Stimulated activated CD8-positive, alpha-beta memory T cell treated with anti-CD3 and anti-CD28 coated beads, Interleukin-12 subunit alpha, Interleukin-12 subunit beta, amount 100 ng/mL, for 24 hours (primary cell): ENCODE data around the gene FIGN.

Experiments
- DNase-seq: peaks from one replicate; pipeline ENCODE4 v3.0.0-alpha.2; 2020; ENCODE audit errors: extremely low read depth

The FIGN gene

DNA sequence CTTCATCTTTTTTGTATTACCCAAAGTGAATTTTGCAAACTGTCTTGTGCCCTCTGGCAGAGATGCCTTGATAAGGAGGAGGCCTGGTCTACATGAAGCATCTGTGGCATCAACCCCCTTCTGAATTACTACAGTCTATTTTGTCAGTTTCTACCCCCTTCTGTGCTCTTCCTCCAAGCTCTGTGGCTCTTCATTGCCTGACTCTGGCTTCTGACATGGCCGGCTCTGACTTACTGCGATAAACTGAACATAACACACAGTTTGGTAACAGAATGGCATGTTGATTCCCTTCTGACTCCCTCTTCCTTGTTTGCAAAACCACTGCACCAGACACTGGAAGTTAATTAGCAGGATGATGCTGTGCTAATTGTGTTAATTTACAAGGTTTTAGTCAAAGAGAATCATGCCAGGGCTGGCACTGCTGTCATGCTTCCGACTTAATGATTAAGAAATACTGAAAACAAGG, 122.5 kb downstream of the FIGN start:
- no peak for DNase-seq

DNA sequence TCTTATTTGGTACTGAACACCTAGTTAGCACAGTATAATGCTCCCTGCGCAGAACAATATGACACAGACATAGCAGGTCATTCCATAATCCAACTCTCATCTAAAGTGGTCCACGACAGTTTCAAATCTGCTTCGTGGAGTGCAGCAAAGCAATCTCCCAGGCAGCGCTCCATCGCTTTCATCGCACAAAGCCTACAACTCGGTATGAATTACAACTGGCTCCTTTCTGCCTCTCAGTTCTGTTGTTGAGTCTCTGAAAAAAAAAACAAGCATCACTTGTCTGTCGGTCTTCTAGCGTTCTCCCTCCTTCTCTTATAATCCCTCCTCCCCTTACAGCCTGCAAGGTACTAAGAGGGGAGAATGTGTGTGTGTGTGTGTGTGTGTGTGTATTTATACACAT, 123.5 kb downstream of the FIGN start:
- no peak for DNase-seq

DNA sequence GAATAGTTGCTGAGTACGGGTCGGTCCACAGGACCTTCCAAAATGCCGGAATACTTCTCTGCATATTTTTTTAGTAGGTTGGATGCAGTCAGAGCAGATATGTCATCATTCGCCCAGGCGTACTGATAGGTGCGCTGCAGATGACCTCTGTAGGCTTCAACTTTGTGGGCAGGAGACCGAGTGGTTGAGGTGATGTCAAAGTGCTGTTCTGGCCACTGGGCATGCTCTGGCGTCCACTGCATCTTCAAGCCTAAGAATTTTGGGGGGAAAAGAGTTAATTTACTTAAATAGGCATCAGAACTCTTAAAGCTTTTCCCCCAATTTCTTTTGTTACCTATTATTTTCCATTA, 124.3 kb downstream of the FIGN start:
- DNase-seq, result no peak

DNA sequence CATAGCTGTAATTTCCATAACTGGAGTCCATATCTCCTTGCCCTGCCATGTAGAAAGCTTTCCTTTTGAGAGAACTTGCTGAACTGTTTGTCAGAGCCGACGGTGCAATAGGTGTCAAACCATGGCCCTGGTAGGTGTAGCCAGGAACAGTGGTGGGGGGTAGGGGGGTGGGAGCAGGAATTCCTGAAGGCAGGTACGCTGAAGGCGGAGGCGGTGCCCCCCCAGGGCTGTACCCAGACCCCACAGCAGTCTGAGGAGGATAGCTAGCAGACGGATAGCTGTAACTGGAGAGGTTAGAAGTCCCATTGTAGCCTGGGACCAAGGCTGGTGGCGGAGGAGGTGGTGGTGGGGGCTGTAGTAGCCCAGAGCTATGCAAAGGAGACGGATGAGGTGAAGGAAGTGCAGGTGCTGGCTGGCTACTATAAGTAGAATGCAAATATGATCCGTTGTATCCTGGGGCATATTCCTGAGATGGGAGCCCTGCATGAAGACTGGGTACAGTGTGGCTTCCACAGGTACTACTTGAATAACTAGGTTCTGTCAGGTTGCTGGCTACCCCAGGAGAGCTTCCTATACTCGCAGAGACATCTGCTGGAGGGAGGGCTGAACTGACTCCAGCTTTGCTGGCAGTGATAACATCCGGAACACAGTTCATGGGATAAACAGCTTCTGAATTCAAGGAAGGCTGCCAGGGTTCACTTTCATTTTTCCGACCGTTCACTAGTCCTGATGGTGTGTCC, 124.8 kb downstream of the FIGN start:
- no peak for DNase-seq

DNA sequence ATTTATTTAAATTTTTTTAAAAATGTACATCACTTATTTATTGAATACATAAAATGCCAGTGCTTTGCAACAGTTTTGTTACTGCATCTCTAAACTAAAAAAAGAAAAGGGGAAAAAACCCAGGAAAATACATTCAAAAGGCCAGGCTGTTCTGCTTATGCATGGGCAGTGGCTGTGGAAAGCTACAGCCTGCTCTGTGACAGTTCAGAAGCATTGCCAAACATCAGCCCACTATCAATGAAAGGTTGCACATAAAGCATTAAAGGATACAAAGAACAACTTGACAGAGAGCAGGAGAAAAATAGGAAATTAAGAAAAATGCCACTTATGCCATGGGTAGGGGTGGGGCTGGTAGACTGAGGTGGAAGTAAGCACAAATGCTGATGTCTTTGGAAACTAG, 128.2 kb downstream of the FIGN start:
- DNase-seq, result no peak

DNA sequence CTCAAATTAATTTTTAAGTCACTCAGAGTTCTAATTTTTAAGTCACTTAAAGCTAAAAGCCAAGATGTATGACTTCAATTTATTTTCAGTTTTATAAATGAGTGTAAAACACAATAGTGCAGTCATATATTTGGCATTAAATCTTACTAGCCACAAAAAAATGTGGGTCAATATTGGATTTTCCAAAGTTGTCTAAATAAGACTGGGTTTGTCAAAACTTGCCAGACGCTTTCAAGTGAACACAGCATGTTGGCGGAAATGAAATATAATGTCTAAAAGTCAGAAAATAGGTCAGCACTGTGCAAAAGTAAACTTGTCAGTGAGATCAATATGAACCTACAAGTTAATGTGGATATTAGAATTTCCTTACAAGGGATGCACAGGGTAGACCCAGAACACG, 128.9 kb downstream of the FIGN start:
- DNase-seq, result no peak

DNA sequence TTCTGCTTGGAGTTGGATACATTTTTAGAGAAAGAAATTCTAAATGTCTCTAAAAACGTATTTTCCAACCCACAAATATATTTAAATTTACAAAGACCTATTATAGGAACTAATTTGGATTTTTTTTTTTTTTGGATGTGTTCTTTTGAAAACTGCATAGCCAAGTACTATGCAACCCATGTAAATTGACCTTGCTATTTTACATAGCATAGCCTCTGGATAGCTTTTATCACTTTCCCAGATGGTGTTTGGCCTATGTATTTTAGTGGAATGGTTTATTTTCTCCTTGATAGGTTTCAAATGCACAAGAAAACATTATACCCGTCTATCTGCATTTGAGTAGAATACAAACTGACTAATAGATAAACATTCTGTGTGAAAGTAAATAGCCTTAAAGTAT, 130.0 kb downstream of the FIGN start:
- DNase-seq, result no peak

DNA sequence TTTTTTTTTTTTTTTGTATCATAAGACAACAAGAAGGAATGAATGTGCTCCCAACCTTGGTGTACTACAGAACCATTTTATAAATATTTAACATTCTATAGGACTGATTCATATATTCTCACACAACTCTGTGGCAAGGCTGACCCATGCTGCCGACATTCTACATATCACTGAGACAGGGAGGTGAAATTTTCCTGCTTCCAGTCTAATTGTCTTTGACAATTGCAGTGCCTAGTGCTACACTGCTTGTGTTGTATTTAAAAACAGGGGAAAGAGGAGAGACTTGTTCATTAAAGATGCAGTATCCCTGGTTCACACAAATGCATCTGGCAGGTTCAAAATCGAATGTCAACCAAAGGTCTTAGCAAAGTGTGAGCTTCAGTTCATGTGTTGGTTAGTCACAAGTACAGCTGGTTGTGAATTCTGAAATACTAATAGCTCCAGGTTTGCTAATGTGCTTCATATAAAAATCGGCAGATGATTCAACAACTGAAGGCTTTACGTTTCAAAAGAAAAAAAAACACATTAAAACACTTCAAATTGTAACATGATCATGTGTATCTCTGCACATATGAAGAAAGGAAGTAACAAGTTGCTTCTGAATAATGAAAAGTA, 130.8 kb downstream of the FIGN start:
- no peak for DNase-seq

DNA sequence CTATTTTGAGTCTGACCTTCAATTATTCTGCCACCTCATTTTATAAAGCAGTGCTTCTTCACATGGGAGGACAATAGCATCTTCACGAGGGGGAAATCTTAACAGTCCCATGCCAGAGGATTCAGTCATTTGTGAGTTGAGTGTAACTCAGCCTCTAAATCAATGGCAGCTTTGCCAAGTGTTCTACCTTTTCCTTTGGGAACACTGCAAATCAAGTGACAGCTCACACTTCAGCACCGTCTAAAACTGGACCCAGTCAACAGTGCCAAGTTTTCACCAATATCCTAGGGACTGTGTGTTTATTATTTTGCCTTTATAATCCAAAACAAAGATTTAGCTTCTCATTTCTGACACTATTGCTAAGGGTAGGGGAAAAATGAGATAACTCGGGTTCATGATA, 133.6 kb downstream of the FIGN start:
- DNase-seq, result no peak

- no peak for DNase-seq
These were observed 134.4 kb downstream of the FIGN start for GRCh38 chr2:163601377-163601776.

DNA sequence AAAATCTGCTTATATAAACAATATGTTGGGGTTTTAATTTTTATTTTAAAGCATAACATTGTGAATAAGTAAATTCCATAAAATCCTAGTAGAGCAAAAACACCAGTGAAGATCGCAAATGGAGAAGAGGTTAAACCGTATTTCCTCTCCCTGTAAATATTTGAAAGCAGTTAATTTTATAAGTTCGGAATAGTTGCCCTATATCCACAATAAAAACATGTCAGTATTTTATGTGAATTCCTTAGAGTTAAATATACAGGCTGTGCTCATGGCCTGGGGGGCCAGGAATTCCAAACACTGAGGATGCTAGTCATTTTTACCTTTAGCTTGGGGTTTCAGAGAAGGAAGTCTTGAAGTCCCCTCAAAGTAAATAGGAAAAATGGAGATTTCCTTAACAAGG, 135.0 kb downstream of the FIGN start:
- no peak for DNase-seq

DNA sequence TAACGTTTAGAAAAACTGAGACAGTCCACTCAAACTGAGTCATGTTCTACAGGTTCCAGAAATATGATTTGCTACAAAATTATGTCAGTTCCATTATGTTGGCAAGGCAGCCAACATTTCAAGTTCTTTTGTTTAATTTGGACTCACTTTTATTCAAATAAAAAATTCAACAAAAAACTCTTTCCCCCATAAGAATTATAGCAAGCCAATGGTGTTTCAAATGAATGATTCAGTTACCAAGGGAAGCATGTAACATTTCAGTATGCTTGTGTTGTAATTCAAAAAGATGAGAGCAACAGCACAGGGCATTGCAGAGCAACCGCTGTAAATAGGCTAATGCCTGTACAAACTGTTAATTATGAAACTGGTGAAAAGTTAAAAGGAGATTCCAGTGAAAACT, 140.8 kb downstream of the FIGN start:
- no peak for DNase-seq

- no peak for DNase-seq
These were observed 141.3 kb downstream of the FIGN start for GRCh38 chr2:163594497-163594896.

GRCh38 chr2:163593982-163594381, 141.8 kb downstream of the FIGN start:
- DNase-seq, result no peak

GRCh38 chr2:163592954-163593622, 142.7 kb downstream of the FIGN start:
- no peak for DNase-seq

DNA sequence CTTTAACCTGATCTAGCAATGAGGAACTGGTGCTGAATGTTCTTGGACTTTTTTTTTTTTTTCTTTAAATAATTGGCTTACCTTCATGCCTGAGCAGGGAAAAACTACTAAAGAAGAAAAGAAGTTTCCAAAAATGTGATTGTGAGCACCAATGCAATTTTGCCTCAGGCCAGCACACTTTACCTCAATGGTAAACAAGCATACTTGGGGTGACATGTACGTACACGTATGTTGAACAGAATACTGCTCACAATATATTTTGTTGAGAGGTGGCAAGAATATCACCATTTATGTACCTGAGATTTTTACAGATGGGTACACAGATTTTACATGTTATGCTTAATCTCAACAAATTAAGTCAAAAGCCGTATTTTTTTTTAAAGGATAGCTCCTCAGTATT, 144.3 kb downstream of the FIGN start:
- DNase-seq, result no peak

- DNase-seq, result no peak
These were observed 155.1 kb downstream of the FIGN start for GRCh38 chr2:163580757-163581156.

DNA sequence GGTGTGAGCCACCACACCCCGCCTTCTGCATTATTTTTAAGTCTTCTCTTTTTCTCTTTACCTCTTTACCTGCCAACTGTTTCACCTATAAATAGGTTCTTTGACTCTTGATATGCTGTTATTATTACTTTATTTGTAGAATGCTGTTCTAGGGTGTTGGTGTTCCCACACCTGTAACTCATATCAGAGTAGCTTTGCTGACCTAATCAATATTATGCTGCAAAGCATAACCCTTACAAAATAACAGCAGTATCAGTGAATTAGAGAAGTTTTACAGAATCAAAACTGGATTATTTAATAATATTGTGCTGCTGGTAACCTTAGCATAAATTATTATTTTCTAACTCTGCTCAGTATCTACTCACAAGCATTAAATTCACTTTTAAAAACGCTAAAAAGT, 161.5 kb downstream of the FIGN start:
- DNase-seq, result no peak

DNA sequence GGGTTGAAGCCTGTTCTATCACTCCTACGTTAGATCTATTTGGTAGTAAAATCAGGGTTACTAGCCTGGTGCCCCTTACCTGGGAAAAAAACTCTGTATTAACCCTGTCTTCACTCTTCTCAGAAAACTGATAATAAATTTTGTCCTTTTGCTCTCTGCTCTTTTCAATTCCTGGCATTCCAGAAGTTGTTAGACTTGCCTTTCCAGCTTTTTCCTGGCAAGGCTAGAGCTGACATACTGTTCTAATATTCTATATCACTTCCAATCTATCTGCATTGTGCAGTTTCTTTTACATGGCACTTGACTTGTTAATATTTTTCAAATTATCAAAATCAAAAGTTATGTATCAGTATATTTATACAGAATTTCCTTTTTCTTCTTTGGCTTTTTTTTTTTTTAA, 162.2 kb downstream of the FIGN start:
- DNase-seq, result no peak

DNA sequence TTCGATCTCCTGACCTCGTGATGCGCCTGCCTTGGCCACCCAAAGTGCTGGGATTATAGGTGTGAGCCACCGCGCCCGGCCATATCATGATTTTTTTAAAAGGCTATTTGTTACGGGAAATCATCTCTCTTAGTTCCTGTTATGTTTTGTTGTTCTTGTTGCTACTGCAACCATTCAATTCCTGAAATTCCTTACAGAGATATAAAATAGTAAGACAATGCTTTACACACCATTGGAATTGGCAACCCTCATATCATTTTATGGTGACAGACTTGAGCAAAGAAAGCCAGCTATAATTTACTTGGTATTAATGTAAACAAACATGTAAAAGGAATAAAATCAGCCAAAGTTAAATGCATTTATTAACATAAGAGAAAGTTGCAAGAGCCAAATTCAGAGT, 163.0 kb downstream of the FIGN start:
- DNase-seq, result no peak

DNA sequence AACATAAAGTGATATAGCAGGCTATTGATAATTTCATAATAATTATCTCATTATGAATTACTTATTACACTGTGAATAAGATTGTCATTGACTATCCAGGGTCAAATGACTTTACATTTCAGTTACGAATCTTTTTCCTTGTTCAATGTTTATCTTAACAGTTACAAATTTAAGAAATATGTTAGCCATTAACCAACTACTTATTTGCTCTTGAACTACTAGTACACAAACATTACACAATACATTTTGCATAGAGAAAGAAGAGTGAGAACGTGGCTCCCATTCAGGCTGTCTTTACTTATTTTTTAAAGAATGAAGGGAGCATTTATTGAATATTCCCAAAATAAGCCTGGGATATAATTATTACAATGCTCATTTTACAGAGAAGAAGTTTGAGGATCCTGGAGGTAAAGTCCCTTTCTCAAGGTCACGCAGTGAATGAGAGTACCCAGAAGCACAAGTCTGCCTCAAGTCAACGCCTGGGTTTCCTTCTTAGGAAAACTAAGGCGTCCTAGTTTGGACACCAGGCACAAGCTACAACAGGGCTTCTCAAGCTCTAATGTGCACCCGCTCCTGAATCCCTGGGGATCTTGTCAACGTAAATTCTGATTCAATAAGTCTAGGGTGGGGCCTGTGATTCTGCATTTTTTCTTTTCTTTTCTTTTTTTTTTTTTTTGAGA, 164.2 kb downstream of the FIGN start:
- no peak for DNase-seq

GRCh38 chr2:163570391-163570790, 165.4 kb downstream of the FIGN start:
- DNase-seq, result no peak

DNA sequence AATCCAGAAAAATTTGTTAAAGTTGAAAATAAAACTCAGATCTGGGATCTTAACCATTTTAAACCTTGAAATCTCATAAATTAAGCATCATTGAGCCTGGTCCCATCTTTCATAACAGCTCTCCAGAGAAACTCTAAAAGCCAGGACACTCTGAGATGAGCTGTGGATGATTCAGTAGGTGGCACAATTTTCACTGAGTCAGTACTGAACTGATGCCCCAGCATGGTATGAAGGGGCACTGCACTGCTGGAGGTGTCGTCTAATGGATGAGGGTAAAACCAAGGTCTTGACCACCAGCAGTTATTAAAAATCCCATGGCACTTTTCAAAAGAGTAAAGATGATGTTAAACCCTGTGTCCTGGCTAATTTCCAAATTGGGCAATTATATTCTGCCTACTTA, 170.6 kb downstream of the FIGN start:
- no peak for DNase-seq
